ENCODE data around the gene SLC39A7.

SLC39A7 gene

GRCh38 chr6:33185190-33185589, 15.5 kb upstream of the SLC39A7 start:
- Mint-ChIP-seq H3K4me1 (peaks cover under 1% of the 10 kb centered on the region), H3K9me3 (no peaks in the 10 kb centered on the region), H3K36me3 (ENCODE audit: low read depth) (peaks cover 10% of the 10 kb centered on the region), H3K4me3 (no peak overlapping the region), H3K27me3 (ENCODE audit: low read depth) (peaks cover 11% of the 10 kb centered on the region), H3K27ac (no peak overlapping the region)
- TF ChIP-seq, protein P1, sequence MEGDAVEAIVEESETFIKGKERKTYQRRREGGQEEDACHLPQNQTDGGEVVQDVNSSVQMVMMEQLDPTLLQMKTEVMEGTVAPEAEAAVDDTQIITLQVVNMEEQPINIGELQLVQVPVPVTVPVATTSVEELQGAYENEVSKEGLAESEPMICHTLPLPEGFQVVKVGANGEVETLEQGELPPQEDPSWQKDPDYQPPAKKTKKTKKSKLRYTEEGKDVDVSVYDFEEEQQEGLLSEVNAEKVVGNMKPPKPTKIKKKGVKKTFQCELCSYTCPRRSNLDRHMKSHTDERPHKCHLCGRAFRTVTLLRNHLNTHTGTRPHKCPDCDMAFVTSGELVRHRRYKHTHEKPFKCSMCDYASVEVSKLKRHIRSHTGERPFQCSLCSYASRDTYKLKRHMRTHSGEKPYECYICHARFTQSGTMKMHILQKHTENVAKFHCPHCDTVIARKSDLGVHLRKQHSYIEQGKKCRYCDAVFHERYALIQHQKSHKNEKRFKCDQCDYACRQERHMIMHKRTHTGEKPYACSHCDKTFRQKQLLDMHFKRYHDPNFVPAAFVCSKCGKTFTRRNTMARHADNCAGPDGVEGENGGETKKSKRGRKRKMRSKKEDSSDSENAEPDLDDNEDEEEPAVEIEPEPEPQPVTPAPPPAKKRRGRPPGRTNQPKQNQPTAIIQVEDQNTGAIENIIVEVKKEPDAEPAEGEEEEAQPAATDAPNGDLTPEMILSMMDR (IDR thresholded peaks at IDR 0.05; ENCODE audit: unreplicated experiment in 3 of 3), result no peak

GRCh38 chr6:33185654-33186187, 14.9 kb upstream of the SLC39A7 start:
- Mint-ChIP-seq H3K4me1 (peaks cover 5% of the 10 kb centered on the region), H3K27me3 (ENCODE audit: low read depth) (peaks cover 17% of the 10 kb centered on the region), H3K36me3 (ENCODE audit: low read depth) (peaks cover 10% of the 10 kb centered on the region), H3K27ac (no peak overlapping the region), H3K9me3 (no peaks in the 10 kb centered on the region), H3K4me3 (no peak overlapping the region)
- TF ChIP-seq, protein P1 (IDR thresholded peaks at IDR 0.05; ENCODE audit: unreplicated experiment in 3 of 3), result no peak

DNA sequence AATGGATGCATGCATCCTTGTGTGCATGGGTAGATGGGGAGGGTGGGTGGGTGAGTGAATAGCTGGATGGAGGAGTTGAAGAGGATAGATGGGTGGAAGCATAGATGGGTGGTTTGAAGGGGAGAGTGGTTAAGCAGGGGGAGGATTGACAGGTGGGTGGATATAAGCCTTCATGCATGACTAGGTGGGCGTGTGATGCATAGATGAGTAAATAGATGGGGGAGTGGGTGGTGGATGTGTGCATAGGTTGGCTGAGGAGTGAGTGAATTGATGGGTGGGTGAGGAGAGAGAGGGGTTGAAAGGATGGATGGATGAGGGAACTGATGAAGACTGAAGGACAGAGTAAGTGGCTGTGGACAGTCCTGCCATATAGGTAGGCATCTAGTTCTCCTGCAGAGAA, 12.9 kb upstream of the SLC39A7 start:
- Mint-ChIP-seq H3K27me3 (ENCODE audit: low read depth) (peaks cover 31% of the 10 kb centered on the region), H3K27ac (no peak overlapping the region), H3K36me3 (ENCODE audit: low read depth) (peaks cover 10% of the 10 kb centered on the region), H3K4me1 (peaks cover 17% of the 10 kb centered on the region), H3K4me3 (no peak overlapping the region), H3K9me3 (no peaks in the 10 kb centered on the region)
- TF ChIP-seq, protein P1 (IDR thresholded peaks at IDR 0.05; ENCODE audit: unreplicated experiment in 3 of 3), result no peak

GRCh38 chr6:33189164-33189563, 11.5 kb upstream of the SLC39A7 start:
- no peak overlapping the region for H3K4me3 Mint-ChIP-seq

DNA sequence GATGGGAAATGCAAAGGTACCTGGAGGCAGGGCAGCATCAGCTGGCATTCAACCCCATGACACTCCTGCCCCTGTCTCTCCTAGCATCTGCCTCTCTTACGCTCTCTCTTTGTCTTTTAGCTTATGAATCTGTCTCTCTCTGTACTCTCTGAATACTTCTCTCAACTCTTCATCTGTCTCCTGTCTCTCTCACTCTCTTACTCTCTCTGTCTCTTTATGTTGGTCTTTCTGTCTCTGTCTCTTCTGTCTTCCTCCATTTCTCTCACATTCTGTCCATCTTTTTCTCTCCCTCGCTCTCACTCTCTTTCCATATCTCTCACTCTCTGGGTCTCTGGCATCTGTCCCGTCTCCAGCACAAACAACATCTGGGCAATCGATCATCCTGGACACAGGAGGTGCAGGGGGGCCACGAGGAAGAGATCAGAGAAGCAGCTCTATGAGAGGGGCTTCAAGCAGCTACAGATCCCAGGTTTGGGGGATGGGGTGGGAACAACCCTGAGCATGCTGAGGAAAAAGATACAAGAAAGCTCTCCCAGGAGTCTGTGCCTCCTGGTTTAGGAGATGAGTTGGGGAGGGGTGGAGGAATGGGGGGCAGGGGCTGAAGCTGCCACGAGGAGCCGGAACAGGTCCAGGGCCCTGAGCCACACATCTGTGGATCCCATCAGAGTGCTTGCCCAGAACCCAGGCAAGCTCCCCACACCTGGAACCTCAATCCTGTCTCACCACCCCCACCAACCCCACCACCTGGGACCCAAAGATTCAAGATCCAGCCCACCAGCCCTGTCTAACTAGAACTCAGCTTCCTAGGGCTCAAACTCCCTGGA, 10.8 kb upstream of the SLC39A7 start:
- Mint-ChIP-seq H3K36me3 (ENCODE audit: low read depth) (peaks cover 12% of the 10 kb centered on the region), H3K27me3 (ENCODE audit: low read depth) (peaks cover 38% of the 10 kb centered on the region), H3K9me3 (no peaks in the 10 kb centered on the region), H3K27ac (no peak overlapping the region), H3K4me1 (peaks cover 20% of the 10 kb centered on the region), H3K4me3 (no peak overlapping the region)
- TF ChIP-seq, protein P1 (IDR thresholded peaks at IDR 0.05; ENCODE audit: unreplicated experiment in 3 of 3), result no peak

More at GRCh38 chr6:33189164-33189563, 11.5 kb upstream of the SLC39A7 start:
- TF ChIP-seq, protein P1 (IDR thresholded peaks at IDR 0.05; ENCODE audit: unreplicated experiment in 3 of 3), result no peak
- Mint-ChIP-seq H3K36me3 (ENCODE audit: low read depth) (peaks cover 13% of the 10 kb centered on the region), H3K27me3 (ENCODE audit: low read depth) (peaks cover 39% of the 10 kb centered on the region), H3K4me1 (peaks cover 20% of the 10 kb centered on the region), H3K27ac (no peak overlapping the region), H3K9me3 (no peaks in the 10 kb centered on the region)
